K562 (cell line): ENCODE results near the gene CD19. TPM values are rescaled to one million over a fixed set of nuclear protein-coding genes. Genes with fewer than 3 reads are reported as not detected.
A peak's percentile ranks its signal among the peaks of the same experiment; 100 is the strongest.

Experiments used
- ATAC-seq: fragments of 200-7000 bp; cut with Tn5 transposase; 3 replicates; pipeline ENCODE4 v1.9.1; 2020; ENCODE audit warnings: moderate library complexity
- Bru-seq: library from RNA; stranded (reverse); fragments of 400-500 nt; gene quantifications from one replicate; lab custom pipeline; 2021; lab: Mats Ljungman, UMichigan
- BruChase-seq, 2 experiments: library from RNA; stranded (reverse); fragments of 400-500 nt; gene quantifications; one replicate each; lab custom pipeline; 2021; lab: Mats Ljungman, UMichigan
- BruUV-seq: library from RNA; stranded (reverse); fragments of 400-500 nt; replicated peaks from 2 replicates; lab custom pipeline; 2021; lab: Mats Ljungman, UMichigan
- CTCF ChIA-PET: fragments of 300-600 bp; formaldehyde crosslinking; extraction: SDS; loops from one replicate; lab custom pipeline; 2021; ENCODE audit warnings: low intra/inter-chr PET ratio; lab: Yijun Ruan, JAX
- POLR2A ChIA-PET: fragments of 300-600, 350-650 bp; sonication (Branson Sonifier 250); formaldehyde crosslinking; extraction: SDS; loops from one replicate; lab custom pipeline; 2021; ENCODE audit warnings: antibody characterized with exemption, inconsistent platforms; lab: Yijun Ruan, JAX
- DNase-seq, 4 experiments: peaks; one replicate each; pipeline versions ENCODE4 v3.0.0 to v3.0.0-alpha.2; 2011 to 2018; ENCODE audit warnings: low spot score in 3 of 4, mixed read lengths in 3 of 4; ENCODE audit errors: extremely low read depth in 1 of 4
- FAIRE-seq: peaks from 2 replicates; lab custom pipeline; 2011; peaks lifted over from hg19 to GRCh38; lab: Jason Lieb, UNC
- H2AFZ ChIP-seq: 2 replicates; pipeline ENCODE4 v1.6.0; 2011; ENCODE audit warnings: low read depth, low read length, control low read depth, inconsistent platforms
- H3K27ac ChIP-seq: fragments of 200-600 bp; 3 replicates; pipeline ENCODE4 v1.8.0; 2011; ENCODE audit warnings: low read depth, mild to moderate bottlenecking, control low read depth, inconsistent platforms, low read length, moderate library complexity, mixed read lengths; ENCODE audit errors: extremely low read depth
- H3K27me3 ChIP-seq, 2 experiments: fragments of 300-600 bp in 1 of 2; 2 replicates in 1 of 2; 3 replicates in 1 of 2; pipeline versions ENCODE4 v1.6.0 to v1.8.0; 2011; ENCODE audit warnings: inconsistent platforms in 2 of 2, low read length in 2 of 2, mild to moderate bottlenecking in 1 of 2, mixed read lengths in 1 of 2, moderate library complexity in 1 of 2; ENCODE audit not compliant: control insufficient read depth in 2 of 2, insufficient read depth in 2 of 2
- H3K36me3 ChIP-seq: fragments of 300-600 bp; 3 replicates; pipeline ENCODE4 v1.8.0; 2011; ENCODE audit warnings: mild to moderate bottlenecking, low read length, inconsistent platforms; ENCODE audit not compliant: control insufficient read depth, insufficient read depth
- H3K4me1 ChIP-seq, 2 experiments: fragments of 200-600 bp in 1 of 2; replicated peaks in 1 of 2; 2 replicates in 1 of 2; 3 replicates in 1 of 2; pipeline versions ENCODE4 v1.5.1 to v1.8.0; 2011; ENCODE audit warnings: inconsistent platforms in 2 of 2, low read length in 2 of 2, mild to moderate bottlenecking in 1 of 2, mixed read lengths in 1 of 2, moderate library complexity in 1 of 2; ENCODE audit not compliant: control insufficient read depth in 2 of 2, insufficient read depth in 2 of 2
- H3K4me2 ChIP-seq: 2 replicates; pipeline ENCODE4 v1.6.1; 2011; ENCODE audit warnings: low read length, control low read depth, inconsistent platforms, mixed read lengths; ENCODE audit not compliant: insufficient read depth
- H3K4me3 ChIP-seq: fragments of 200-600 bp; sonication (generic), shearing (Covaris generic); 2 replicates; pipeline ENCODE4 v1.5.1; 2016; ENCODE audit warnings: control low read depth, inconsistent platforms
- H3K79me2 ChIP-seq: fragments of 200-600 bp; 3 replicates; pipeline ENCODE4 v1.8.0; 2011; ENCODE audit warnings: low read length, inconsistent platforms; ENCODE audit not compliant: control insufficient read depth, insufficient read depth
- H3K9ac ChIP-seq, 2 experiments: 2 replicates each; pipeline versions ENCODE4 v1.6.0 to v1.6.1; 2011; ENCODE audit warnings: low read depth in 2 of 2, low read length in 2 of 2, control low read depth in 1 of 2, inconsistent platforms in 1 of 2, mild to moderate bottlenecking in 1 of 2, mixed read lengths in 1 of 2; ENCODE audit not compliant: insufficient read depth in 1 of 2
- H3K9me1 ChIP-seq: one replicate; pipeline ENCODE4 v1.6.0; 2011; ENCODE audit warnings: inconsistent platforms, mild to moderate bottlenecking, low read length, moderate library complexity; ENCODE audit not compliant: control insufficient read depth, insufficient read depth
- H3K9me3 ChIP-seq: replicated peaks from 2 replicates; pipeline ENCODE4 v1.5.1; 2011; ENCODE audit warnings: low read depth, low read length, inconsistent platforms; ENCODE audit not compliant: control insufficient read depth, insufficient read depth
- H4K20me1 ChIP-seq: replicated peaks from 2 replicates; pipeline ENCODE4 v1.6.1; 2011; ENCODE audit warnings: low read length, inconsistent platforms, mixed read lengths; ENCODE audit not compliant: control insufficient read depth, insufficient read depth
- BCOR ChIP-seq: fragments of 450-650 bp; IDR thresholded peaks from 2 replicates; pipeline ENCODE4 v1.6.1; 2016
- ESRRB ChIP-seq: fragments of 250-450 bp; sonication (Bioruptor Pico); IDR thresholded peaks from 2 replicates; pipeline ENCODE4 v1.5.0; 2020; ENCODE audit warnings: mild to moderate bottlenecking, moderate library complexity, borderline replicate concordance
- RBM25 ChIP-seq: fragments of 200-400 bp; formaldehyde crosslinking; IDR thresholded peaks from 2 replicates; pipeline ENCODE4 v1.6.1; 2018; ENCODE audit warnings: low read length, low read depth, moderate library complexity; ENCODE audit not compliant: severe bottlenecking
- ZFP36 ChIP-seq: fragments of 150-350 bp; IDR thresholded peaks from 2 replicates; pipeline ENCODE4 v1.6.1; 2018; ENCODE audit warnings: low read length, low read depth; ENCODE audit not compliant: partially characterized antibody
- WGBS: fragments of 100-300 bp; shearing (Covaris generic); methylation state at CpG from one replicate; pipeline ENCODE4 v1.1.6; 2016; ENCODE audit warnings: low coverage, mixed read lengths; ENCODE audit not compliant: insufficient coverage; ENCODE audit errors: missing lambda C conversion rate; 5-methylcytosine and 5-hydroxymethylcytosine counted together
- in situ Hi-C: fragments of 300-500 bp; cut with MboI; formaldehyde crosslinking; loops from 4 replicates; pipeline ENCODE4 v1.15.0; 2018; ENCODE audit warnings: inconsistent platforms, mixed read lengths
- intact Hi-C: fragments of 100-400 bp; cut with micrococcal nuclease; formaldehyde crosslinking; loops from 2 replicates; pipeline ENCODE4 v1.14.2; 2022
- long read RNA-seq, 3 experiments: library from polyadenylated mRNA in 2 of 3; library from RNA in 1 of 3; unstranded in 2 of 3; stranded (forward) in 1 of 3; transcript quantifications; one replicate each; pipeline ENCODE4 v2.0.0, GENCODE V29; 2019 to 2022
- polyA minus RNA-seq, 3 experiments: library from RNA; depleted of rRNA, polyadenylated mRNA; stranded (reverse); fragments of >200 nt; gene quantifications; 2 replicates each; pipeline ENCODE4 v1.2.3, GENCODE V29; 2011
- polyA plus RNA-seq, 8 experiments: library from polyadenylated mRNA; depleted of rRNA in 4 of 8; stranded (reverse) in 5 of 8; unstranded in 3 of 8; fragments of >200 nt; fragmentation: Nextera tagmentation in 2 of 8; fragmentation: Illumina TruSeq in 1 of 8; extraction: Ambion mirVana in 2 of 8; extraction: Trizol in 1 of 8; gene quantifications; 2 replicates each; pipeline versions ENCODE4 v1.2.1 to v1.2.3, GENCODE V29; 2011 to 2014; ENCODE audit warnings: inconsistent platforms in 1 of 8, missing spikeins in 1 of 8
- total RNA-seq, 7 experiments: library from RNA; depleted of rRNA in 6 of 7; stranded (reverse); fragments of >200 nt in 6 of 7; fragmentation: Illumina TruSeq in 2 of 7; extraction: Trizol in 2 of 7; gene quantifications; 2 replicates each; pipeline versions ENCODE4 v1.2.1 to v1.2.3, GENCODE V29; 2011 to 2021; ENCODE audit warnings: low replicate concordance in 1 of 7

CD19 gene
- total RNA-seq (2011; cell fraction: chromatin; rRNA removed; ENCODE audit: low replicate concordance) = 1.8 TPM in 1 of 2 replicates, not detected in the other
- total RNA-seq (2011; cell fraction: nucleolus; rRNA removed) = 1.2 and 1.8 TPM in 2 replicates
- 0.76 and 1.0 TPM in 2 replicates for total RNA-seq (2011; cell fraction: nucleoplasm; rRNA removed)
- 2.8 and 4.0 TPM in 2 replicates for total RNA-seq (2014; rRNA removed)
- total RNA-seq (2014; rRNA removed; fragmentation: Illumina TruSeq; extraction: Trizol) = 1.2 and 1.3 TPM in 2 replicates
- 3.3 and 4.0 TPM in 2 replicates for total RNA-seq (2015; rRNA removed; fragmentation: Illumina TruSeq; extraction: Trizol)
- 3.0 and 3.7 TPM in 2 replicates for total RNA-seq (2021)
- 1.4 and 2.1 TPM in 2 replicates for polyA plus RNA-seq (2011; rRNA removed)
- 4.8 and 6.7 TPM in 2 replicates for polyA plus RNA-seq (2011; cell fraction: cytosol; rRNA removed)
- 1.9 and 2.5 TPM in 2 replicates for polyA plus RNA-seq (2011; cell fraction: nucleus; rRNA removed)
- 4.0 and 6.3 TPM in 2 replicates for polyA plus RNA-seq (2012)
- polyA plus RNA-seq (2014; fragmentation: Illumina TruSeq; extraction: Trizol) = 1.3 and 3.3 TPM in 2 replicates
- under 1 TPM in 1 of 2 experiments, not detected in 1; 0.27 TPM for polyA plus RNA-seq (2014; fragmentation: Nextera tagmentation; extraction: Ambion mirVana)
- 2.6 and 4.1 TPM in 2 replicates for polyA plus RNA-seq (2014; rRNA removed)
- 0.33 and 0.60 TPM in 2 replicates for polyA minus RNA-seq (2011; rRNA and poly(A)+ RNA removed)
- 3.4 TPM in 1 of 2 replicates, not detected in the other for polyA minus RNA-seq (2011; cell fraction: cytosol; rRNA and poly(A)+ RNA removed)
- 0.40 and 1.3 TPM in 2 replicates for polyA minus RNA-seq (2011; cell fraction: nucleus; rRNA and poly(A)+ RNA removed)
- percentile 28 among the genes with signal in this experiment for Bru-seq, nascent RNA
- BruChase-seq, experiment 1, labeled RNA remaining after a 2-hour chase = percentile 27 among the genes with signal in this experiment
- percentile 30 among the genes with signal in this experiment for BruChase-seq, experiment 2, labeled RNA remaining after a 6-hour chase
- long read RNA-seq, experiment 1, partial matches to known transcripts = 3 of 3 reads
- long read RNA-seq, experiment 1, other reads (novel, unspliced or antisense) = 0 of 3 reads
- long read RNA-seq, experiment 2, partial matches to known transcripts = 1 of 2 reads
- long read RNA-seq, experiment 2, other reads (novel, unspliced or antisense) = 1 of 2 reads
- long read RNA-seq, experiment 3, partial matches to known transcripts = 4 of 4 reads
- long read RNA-seq, experiment 3, other reads (novel, unspliced or antisense) = 0 of 4 reads

- no peaks in the 10 kb centered on the region for H3K9me1 ChIP-seq
- ATAC-seq = no peak
- peak within 1 kb of the TSS in 1 of 2 experiments; percentile 53; a peak in 2 of 4 replicates for H3K9ac ChIP-seq
- H3K4me1 ChIP-seq = peaks cover 5 to 29% of the 10 kb centered on the region in 2 experiments; a peak in 4 of 5 replicates
- CTCF ChIA-PET = no interaction called here
- in situ Hi-C loops (loop anchor here (25.0 kb wide), 1 partner anchor 495 kb away; no protein-coding TSS in a partner anchor), intact Hi-C loops (no loop called here)
- H3K27ac ChIP-seq = no peak within 1 kb of the TSS
- H3K36me3 ChIP-seq = no peaks in the 10 kb centered on the region
- POLR2A ChIA-PET = interaction anchor here (0.6 to 0.9 kb wide), 2 partner anchors 69 to 1149 kb away, joined by 3 to 4 read pairs; partner anchors contain the start of gene SH2B1
- no peak within 1 kb of the TSS for H3K4me3 ChIP-seq
- H3K4me2 ChIP-seq = no peak within 1 kb of the TSS
- TF ChIP-seq ZFP36 (peak; percentile 61), BCOR (peak; percentile 15; the same call in 1 of the 2 replicates), ESRRB (CRISPR knock-in tag) (no peak), RBM25 (peak; percentile 64)
- no peak within 1 kb of the TSS for H2AFZ ChIP-seq
- DNase-seq = no peak
- H4K20me1 ChIP-seq = no peaks in the 10 kb centered on the region
- H3K79me2 ChIP-seq = peaks cover 9% of the 10 kb centered on the region
- no peak for FAIRE-seq
- no TSS peak for BruUV-seq
- no peaks in the 10 kb centered on the region for H3K9me3 ChIP-seq
- 88% methylated on average over 6 of the region's 10 CpGs for WGBS
- no peaks in the 10 kb centered on the region for H3K27me3 ChIP-seq
These were observed at the start of gene CD19 for GRCh38 chr16:28931801-28932225. TSS of gene CD19 (plus strand) at chr16:28931971. CDS start at chr16:28932001, 30 bp downstream.
